NCI-H2227 (cell line): ENCODE data around the gene PDGFB.

Experiments
- DNase-seq: peaks from one replicate; lab custom pipeline; 2025; ENCODE audit not compliant: unreplicated experiment; lab: John Stamatoyannopoulos, UW

Gene PDGFB

DNA sequence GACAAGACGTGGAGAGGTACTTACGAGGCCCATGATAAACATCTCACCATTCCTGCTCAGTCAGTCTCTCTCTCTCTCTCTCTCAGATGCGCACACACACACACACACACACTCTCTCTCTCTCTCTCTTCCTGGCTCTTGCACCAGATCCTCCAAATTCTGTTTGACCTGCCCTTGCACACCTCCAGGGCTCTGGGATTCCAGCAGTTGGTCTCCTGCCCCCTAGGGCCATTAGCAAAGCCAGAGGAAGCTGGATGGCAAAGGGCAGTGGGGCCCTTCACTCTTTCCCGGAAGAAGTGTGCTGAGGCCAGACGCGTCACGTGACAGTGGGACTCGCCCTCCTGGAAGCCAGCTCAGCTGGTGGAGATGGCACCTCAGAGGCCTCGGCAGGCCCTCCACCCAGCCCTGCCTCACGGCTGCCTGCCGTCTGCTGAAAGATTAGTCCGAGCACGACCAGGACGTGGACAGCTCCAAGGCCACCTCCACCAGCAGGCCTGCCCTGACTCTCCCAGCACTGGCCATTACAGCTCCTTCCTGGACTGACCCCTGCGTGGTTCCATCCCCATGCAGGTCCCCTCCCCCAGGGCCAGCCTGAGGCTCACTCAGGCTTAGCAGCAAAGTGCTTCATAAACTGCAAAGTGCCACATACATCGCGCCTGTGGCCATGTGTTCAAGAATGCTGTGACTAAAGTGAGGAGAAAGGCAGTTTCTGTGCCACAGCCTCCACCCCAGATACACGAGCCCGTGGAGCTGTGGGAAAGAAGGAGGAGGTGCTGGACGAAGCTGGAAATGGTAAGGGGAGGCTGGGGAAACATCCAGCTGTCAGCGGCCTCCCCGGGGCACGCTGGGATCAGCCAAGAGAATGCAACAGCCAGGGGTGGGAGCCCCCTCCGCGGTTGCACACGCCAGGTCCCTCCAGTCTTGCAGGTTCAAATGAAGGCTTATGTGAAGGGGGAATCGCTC lies 3.7 kb downstream of the PDGFB start:
- DNase-seq, result no peak

DNA sequence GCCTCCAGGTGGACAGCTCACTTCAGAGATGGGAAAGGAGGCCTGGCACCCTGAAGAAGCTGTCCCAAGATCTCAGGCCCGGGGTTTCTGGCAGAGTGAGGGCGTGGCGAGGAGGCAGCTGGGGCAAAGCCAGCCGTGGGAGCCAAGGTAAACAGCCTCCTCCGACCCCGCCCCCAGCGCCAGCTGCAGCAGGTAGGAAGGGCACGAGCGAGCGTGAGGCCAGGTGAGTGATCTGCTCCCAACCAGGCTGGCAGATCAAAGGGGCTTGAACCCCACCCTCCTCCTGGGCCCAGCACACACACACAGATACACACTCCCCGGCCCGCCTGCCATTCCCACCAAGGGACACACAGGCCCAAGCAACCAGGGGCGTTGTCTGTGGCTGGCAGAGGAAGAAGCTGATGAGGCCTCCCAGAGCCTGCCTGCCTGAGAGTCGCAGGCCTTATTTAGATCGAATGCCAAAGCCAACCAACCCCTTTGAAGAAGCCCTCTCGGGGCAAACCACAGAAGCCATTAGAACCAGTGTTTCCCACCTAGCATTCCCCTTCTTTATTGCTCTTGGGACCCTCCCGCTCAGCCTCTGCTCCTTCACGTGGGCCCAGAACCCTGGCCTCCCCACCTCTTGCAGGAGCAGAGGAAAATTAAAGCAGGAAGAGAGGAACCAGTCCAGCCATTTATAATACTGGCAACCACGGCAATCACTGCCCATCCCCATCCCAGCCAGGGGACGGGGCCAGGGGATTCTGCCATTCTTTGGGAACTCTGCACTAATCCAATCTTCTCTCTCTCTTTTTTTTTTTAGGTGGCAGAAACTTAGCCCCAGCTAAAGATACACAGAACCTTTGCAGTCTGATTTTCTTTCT lies 5.0 kb downstream of the PDGFB start:
- DNase-seq, result no peak

DNA sequence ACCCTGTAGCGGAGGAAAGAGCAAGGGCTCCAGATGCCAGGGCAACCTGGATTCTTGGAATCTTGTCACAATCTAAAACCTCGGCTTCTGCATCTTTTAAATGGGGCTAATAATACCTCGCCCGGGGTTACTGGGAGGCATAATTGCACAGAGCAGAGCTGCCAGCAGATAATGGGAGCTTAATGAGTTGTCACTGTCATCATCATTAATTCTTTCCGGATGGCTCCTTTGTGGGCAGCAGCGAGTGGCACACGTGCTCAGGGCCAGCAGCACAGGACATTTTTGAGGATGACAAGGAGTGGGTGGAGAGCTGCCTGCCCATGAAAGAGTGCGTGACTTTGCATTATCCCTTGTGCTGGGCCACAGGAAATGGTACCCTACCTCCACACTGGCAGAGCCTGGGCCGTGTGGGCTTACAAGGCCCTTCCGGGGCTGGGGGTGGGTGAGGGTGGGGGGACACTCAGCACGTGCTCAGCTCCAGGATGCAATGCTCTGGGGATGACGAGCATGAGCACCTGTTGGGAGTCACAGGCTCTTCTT lies 5.7 kb downstream of the PDGFB start:
- no peak for DNase-seq

DNA sequence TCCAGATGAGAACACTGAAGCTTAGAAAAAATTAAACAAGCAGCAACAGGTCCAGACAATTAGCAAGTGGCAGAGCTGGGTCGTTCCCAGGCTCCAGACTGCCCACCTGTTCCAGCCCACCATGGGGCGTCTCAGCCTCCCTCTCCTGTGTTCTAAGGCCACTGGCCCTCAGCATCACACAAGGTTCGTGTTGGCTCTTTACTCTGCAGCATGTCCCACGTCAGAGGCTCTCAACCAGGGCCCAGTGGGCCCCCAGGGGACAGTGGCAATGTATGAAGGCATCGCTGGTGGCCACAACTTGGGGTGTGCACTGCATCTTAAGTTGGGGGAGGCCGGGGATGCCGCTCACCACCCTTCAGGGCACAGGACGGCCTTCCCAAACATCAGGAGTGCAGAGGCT lies 6.2 kb downstream of the PDGFB start:
- no peak for DNase-seq

DNA sequence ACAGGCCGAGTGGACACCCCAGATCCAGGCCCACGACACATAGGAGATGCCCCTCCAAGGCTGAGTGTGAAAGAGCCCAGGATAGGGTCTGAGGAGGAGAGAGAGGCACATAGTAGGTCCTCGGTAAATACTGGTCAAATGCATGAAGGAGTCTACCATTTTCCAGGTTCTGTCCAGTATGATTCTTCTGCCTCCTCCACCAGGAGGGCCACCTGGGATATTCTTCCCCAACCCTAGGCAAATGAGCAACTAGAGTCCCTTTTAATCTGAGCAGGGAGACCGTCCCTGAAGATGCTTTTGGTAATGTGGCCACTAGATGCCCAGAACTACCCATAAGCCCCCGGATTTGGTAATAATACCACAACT lies 6.7 kb downstream of the PDGFB start:
- no peak for DNase-seq

DNA sequence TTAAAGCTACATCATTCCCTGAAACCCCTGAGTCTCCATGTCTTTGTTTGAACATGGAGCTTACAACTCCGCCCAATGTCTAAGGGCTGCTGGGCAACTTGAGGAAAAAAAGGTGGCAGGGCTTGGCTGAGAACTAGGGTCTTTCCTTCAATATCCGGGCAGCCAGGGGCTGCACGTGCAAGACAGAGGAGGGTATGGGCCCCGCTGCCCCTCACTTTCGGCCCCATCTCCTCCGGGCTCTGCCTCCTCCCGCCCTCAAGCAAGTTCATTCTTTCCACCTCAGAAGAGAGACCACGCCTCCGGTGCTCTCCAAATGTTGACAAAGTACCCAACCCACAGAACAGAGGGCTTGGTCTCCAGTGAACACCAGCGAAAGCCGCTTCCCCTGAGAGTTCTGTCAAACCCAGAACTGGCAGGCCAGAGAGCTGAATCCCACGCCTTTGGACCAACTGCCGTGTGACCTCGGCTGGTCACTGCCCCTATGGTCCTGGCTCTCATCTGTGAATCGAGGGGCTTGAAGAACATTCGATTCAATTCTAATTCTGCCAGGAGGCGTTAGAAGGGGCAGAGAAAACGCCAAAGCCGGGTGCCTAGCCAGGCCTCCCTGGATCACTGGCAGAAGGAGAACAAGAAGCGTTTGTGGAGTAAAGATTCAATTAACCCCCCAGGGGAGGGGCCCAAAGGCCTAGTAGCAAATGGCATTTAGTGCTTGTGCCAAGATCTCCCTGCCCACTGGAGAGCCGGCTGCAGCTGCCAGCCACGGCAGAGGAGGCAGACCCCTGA lies 7.3 kb downstream of the PDGFB start:
- DNase-seq, result no peak

DNA sequence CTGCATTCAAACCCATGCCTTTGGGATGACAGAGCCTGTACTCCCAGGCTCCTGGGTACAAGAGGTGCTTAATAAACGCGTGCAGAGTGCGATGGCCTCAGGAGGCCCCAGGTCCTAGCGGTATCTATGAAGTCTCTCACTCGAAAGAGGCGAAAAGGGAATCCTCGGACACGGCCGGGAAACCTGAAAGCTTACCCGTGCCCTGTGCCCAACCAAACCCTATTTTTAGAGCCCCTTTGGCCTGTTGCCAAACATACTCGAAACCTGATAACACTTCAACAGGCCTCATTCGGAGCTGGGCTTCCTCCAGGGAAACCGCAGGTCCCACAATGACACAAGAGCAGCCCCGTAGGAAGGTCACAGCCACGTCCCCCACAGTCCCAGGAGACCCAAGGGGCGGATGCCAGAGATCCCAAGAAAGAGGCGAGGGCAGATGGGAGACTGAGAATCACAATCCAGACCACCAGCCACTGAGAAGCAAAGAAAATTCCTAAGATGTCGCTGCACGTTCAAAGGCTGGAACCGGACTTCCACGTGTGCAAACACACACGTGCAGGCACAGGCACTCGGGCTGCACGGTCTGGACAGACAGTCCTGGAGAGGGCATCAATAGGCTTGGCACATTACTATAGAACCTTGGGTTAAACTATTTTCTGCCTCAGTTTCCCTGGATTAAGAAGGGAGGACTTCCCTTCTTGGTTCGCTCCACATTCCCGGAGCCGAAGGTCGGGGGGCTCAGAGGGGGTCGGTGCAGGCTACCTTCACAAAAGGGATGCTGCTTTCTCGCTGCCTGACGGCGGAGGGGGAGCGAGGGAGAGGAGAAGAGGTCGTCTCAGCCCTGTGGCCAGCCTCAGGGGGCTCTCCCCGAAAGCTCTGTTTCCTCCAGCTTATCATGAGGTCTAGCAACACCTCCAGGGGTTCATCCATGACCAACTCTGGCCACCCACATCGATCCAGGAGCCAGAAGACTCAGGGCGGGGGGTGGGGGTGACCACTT lies 8.2 kb downstream of the PDGFB start:
- DNase-seq, result no peak

DNA sequence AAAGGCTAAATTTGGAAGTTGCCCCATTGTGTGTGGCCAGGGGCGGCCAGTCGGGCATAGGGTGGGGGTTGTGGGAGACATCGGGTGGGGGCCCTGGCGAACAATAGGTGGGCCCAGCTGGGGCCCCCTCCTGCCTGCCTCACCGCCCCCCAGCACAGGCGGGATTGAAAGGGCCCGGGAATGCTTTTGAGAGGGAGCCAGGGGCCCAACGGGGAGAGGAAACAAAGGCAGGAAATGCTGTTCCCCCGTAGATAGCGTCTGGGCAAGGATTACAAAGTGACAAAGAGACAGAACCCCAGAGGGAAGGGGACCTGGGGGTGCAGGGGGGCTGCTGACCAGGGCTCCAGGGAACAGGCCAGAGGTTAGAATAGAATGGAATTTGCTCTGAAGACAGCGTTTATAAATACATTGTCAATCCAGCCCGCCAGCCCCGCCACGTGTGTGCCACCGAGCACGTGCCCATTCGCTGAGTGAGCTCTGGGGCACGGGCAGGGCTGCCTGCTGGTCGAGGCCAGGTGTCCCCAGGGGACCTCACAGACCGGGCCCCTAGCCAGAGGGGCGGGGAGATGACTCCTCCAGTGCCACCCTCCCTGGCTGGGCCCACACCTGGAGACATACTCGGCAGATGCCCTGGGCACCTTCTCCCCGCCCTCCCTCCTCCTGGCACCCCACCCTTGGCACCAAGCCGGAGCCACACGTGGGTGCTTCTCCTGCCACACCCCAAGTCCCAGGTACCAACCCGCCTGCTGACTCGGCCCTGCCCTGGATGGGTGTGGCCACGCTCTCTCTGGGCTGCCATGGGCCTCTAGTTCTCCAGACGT lies 9.7 kb downstream of the PDGFB start:
- DNase-seq, result no peak

DNA sequence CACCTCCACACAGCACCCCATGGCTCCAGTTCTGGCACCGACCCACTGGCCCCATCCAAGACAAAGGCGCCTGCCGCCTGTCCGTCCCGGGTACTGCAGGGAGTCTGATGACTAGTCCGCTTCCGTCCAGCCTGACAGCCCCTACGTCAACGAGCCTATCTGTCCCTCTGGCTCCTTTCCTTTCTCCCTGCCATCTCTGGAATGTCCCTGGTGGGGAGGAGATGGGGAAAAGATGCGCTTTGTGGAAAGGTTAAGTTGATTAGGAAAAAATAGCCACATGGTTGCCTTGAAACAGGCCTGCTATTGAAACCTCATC lies 10.4 kb downstream of the PDGFB start:
- no peak for DNase-seq

DNA sequence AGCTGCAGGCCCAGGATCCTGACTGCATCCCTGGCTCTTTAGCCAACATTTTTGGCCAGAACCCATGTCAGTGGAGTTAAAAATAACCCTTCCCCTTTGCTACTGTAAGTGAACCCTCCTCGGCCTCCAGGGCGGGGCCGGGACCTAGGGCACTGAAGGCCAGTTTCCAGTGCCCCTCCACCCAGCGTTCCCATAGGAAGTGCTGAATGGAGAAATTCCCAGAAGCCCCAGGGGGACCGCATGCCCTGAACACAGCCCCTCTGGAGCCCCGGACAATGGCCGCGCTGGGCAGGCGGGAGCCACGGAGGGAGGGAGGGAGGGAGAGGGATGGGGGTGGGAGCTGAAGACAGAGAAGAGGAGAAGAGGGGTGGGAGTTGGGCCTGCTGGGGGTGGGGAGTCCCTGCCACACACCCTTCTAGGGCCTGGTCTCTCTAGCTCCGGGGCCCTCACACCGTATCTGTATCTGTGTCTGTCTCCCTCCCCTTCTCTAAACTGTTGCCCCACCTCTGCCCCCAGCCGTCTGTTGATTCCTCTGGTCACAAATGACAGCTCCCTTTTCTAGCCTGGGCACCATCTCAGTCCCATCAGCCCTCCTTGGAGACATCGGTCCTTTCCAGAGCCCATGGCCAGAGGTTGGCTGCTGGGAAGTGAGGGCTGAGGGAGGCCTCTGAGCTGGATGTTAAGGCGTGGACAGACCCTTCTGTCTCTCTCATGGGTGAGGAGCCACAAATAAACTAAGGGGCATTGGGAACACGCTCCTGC lies 10.9 kb downstream of the PDGFB start:
- no peak for DNase-seq

DNA sequence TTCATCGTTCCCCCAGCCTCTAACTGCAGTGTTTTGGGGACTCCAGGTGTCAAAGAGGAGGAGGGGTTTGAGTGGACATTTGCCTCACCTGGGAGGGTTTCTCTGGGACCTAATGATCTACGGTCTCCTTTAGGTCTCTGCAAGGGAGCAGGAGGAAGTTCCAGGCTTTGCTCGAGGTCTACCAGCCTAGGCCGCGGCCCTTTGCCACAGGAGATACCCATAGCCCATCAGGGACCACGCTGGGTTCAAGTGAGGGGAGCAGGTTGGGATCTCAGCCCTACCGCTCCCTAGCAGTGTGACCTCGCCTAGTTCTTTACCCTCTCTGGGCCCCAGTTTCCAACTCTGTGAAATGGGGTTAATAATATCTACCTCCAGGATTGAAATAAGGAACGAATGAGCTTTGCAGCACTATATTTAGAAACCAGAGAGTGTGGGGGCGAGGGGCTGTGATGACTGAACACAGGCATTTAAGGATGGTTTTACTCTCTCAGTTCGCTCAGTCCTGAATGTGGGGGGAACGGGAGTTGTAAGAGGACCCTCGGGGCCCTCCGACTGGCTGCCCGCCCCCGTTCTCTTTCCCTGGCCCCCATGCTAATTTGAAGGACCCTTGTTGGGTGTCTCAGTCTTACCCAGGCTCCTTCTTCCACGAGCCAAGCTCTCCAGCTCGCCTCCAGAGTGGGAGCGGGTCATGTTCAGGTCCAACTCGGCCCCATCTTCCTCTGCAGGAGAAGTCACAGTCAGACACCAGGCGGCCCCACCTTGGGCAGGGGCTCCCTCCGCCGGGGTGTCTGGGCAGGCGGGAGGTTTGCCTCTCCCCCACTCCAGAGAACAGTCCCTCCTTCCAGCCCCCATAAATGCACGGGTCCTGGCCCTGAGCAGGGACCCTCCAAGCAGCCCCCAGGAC lies 11.7 kb downstream of the PDGFB start:
- DNase-seq, result no peak

DNA sequence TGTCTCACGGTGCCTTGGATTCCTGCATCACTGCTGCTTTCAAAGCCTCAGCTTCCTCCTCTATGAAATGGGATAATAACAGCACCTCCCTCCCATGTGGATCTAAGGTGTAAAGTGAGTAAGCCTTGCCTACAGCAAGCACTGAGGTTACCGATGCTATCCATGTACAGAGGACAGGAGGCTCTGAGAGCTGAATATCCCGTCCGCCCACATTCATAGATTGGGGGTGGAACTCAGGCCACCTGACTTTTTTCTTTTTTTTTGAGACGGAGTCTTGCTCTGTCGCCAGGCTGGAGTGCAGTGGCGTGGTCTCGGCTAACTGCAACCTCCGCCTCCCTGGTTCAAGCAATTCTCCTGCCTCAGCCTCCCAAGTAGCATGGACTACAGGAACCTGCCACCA lies 12.5 kb downstream of the PDGFB start:
- no peak for DNase-seq

DNA sequence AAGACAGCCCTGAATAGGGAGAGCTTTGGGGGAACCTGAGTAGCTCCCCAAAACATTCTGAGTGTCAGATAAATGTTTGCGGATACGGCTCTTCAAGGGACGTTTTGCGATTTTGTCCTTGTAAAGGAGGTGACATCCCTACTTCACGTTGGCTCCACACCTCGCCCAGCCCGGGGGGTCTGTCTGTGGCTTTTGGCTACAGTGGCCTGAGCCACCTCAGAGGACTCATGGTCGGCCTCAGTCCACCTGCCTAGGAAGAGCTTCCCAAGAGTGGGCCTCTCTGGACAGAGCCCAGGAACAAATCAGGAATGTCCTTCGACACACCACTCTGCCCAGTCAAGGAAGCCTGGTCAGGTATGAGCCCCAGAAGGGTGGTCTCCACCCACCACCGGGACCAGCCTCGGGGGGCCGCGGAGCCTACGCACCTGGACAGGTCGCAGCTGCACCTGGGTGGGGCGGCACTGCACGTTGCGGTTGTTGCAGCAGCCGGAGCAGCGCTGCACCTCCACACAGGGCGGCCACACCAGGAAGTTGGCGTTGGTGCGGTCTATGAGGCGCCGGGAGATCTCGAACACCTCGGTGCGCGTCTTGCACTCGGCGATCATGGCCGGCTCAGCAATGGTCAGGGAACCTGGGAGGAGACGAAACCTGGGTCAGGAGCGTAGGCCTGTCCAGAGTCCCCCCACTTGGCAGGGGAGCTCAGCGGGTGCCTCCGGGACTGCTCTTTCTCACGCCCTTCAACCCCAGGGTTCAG lies 13.4 kb downstream of the PDGFB start:
- no peak for DNase-seq

DNA sequence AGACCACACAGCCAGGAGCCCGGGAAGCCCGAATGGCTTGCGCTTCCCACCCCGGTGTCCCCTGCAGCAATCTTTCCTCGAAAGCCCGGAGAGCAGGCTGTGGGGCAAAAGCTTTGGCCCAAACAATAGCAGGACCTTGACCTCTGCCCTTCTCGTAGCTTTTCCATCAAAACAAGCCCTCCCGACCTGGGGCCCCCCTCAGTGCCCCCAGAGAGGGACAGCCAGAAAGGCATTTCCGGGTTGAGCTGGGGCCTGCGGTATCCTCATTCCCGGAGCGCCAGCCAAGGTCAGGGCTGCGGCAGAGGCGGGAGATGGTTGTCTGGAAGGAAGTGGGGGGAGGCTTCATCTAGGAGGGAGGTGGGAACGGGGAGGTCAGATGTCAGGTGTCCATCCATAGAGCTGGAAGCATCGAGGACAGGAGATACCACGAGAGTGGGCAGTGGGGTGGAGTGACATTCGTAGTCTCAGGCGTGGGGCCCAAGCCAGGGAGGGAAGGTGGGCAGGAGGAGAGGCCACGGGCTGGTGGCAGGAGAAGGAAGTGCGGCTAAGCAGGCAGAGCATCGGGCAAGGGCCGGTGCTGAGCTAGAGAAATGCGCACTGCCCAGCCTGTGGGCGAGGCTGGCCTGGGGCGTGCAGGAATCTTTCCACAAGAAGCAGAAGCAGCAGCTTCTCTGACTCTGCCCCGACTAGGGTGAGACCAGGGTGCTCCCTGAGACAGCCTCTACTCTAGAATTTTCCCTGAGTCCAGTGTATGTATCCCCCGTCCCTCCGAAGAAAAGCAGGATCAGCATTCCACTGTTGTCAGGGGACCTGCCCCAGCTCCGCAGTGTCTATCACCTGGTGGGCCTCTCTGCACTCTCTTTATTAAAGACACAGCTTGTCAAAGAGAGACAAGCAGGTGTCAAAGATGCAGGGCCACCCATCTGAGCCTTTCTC lies 14.3 kb downstream of the PDGFB start:
- DNase-seq, result no peak

DNA sequence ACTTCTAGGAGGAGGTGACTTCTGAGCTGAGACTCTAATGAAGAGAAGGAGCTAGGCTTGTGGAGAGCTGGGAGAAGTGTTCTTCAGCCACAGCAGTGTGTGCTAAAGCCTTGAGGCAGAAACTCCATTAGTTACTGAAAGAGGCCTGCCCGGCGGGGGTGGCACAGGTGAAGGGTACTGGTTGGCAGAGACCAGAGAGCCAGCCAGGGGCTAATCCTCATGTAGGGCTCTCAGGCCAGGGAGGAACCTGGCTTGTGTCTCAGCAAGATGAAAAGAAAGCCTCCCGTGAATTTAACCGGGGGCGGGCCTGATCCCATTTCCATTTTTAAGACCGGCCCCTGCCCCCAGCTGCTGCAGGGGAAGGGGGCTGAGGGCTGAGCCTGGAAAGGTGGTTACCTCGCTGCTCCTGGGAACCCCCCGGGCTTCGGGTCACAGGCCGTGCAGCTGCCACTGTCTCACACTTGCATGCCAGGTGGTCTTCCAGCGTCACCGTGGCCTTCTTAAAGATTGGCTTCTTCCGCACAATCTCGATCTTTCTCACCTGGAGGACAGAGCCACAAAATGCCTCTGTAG lies 15.0 kb downstream of the PDGFB start:
- DNase-seq, result no peak
